Activated T-cell treated with anti-CD3 and anti-CD28 coated beads for 1 hour (primary cell): ENCODE results near the gene TCP11L1.
"Not testable (repeated sequence)": the region's sequence is repeated elsewhere in the genome, so short reads cannot be mapped to it uniquely, and the experiment has no call there.

Experiments used
- DNase-seq: peaks from one replicate; pipeline ENCODE4 v3.0.0-alpha.2; 2020; ENCODE audit warnings: low read depth

TCP11L1 gene

GRCh38 chr11:33033493-33033892 lies 5.9 kb upstream of the TCP11L1 start:
- DNase-seq = no peak

- DNase-seq = no peak
Observed at GRCh38 chr11:33035011-33035410, 4.4 kb upstream of the TCP11L1 start.

- DNase-seq = no peak
Observed at GRCh38 chr11:33040033-33040861, 875 bp downstream of the TCP11L1 start.

GRCh38 chr11:33040862-33041453 lies 1.6 kb downstream of the TCP11L1 start:
- no peak for DNase-seq

GRCh38 chr11:33043221-33043830 lies 4.0 kb downstream of the TCP11L1 start:
- no peak for DNase-seq

GRCh38 chr11:33044285-33044756 lies 4.9 kb downstream of the TCP11L1 start:
- DNase-seq = no peak

- DNase-seq = no peak
Observed at GRCh38 chr11:33045551-33046255, 6.3 kb downstream of the TCP11L1 start.

- not testable (repeated sequence) for DNase-seq
Observed at GRCh38 chr11:33048701-33049100, 9.3 kb downstream of the TCP11L1 start.

- DNase-seq = not testable (repeated sequence)
Observed at GRCh38 chr11:33049565-33050408, 10.4 kb downstream of the TCP11L1 start.

- DNase-seq = no peak
Observed at GRCh38 chr11:33052231-33052630, 12.9 kb downstream of the TCP11L1 start.

GRCh38 chr11:33055375-33055774 lies 16.0 kb downstream of the TCP11L1 start:
- DNase-seq = no peak

- no peak for DNase-seq
Observed at GRCh38 chr11:33057284-33057683, 17.9 kb downstream of the TCP11L1 start.

- no peak for DNase-seq
Observed at GRCh38 chr11:33059331-33060007, 20.1 kb downstream of the TCP11L1 start.

GRCh38 chr11:33060271-33060670 lies 20.9 kb downstream of the TCP11L1 start:
- no peak for DNase-seq

GRCh38 chr11:33062137-33062536 lies 22.8 kb downstream of the TCP11L1 start:
- DNase-seq = no peak

GRCh38 chr11:33063326-33063881 lies 24.0 kb downstream of the TCP11L1 start:
- no peak for DNase-seq

- no peak for DNase-seq
Observed at GRCh38 chr11:33064033-33064825, 24.9 kb downstream of the TCP11L1 start.

- DNase-seq = no peak
Observed at GRCh38 chr11:33064866-33065265, 25.5 kb downstream of the TCP11L1 start.

GRCh38 chr11:33065445-33066178 lies 26.2 kb downstream of the TCP11L1 start:
- DNase-seq = peak; percentile 64
